HEK293 (cell line): ENCODE results near the gene MECP2.
A peak's percentile ranks its signal among the peaks of the same experiment; 100 is the strongest.
"Not testable (repeated sequence)": the region's sequence is repeated elsewhere in the genome, so short reads cannot be mapped to it uniquely, and the experiment has no call there.

Source experiments
- CTCF ChIA-PET: fragments of 350-600 bp; formaldehyde crosslinking; extraction: SDS; loops from one replicate; lab custom pipeline; 2021; ENCODE audit warnings: antibody characterized with exemption; lab: Yijun Ruan, JAX
- POLR2A ChIA-PET: fragments of 300-600 bp; formaldehyde crosslinking; extraction: SDS; loops from one replicate; lab custom pipeline; 2020; ENCODE audit warnings: antibody characterized with exemption, inconsistent platforms; lab: Yijun Ruan, JAX
- H3K27ac ChIP-seq: fragments of 200-500 bp; sonication (Bioruptor generic); 2 replicates; pipeline ENCODE4 v1.5.1; 2014; ENCODE audit warnings: low read depth, low read length, control low read depth, inconsistent platforms; ENCODE audit errors: extremely low read depth
- H3K36me3 ChIP-seq, 2 experiments: fragments of 200-500 bp in 1 of 2; sonication (Bioruptor generic) in 1 of 2; 1 replicate in 1 of 2; 2 replicates in 1 of 2; pipeline ENCODE4 v1.5.1; 2014 to 2017; ENCODE audit warnings: inconsistent platforms in 2 of 2, low read length in 2 of 2; ENCODE audit not compliant: control insufficient read depth in 2 of 2, insufficient read depth in 1 of 2
- H3K4me1 ChIP-seq: fragments of 200-500 bp; sonication (Bioruptor generic); 2 replicates; pipeline ENCODE4 v1.5.1; 2014; ENCODE audit warnings: mild to moderate bottlenecking, low read length, inconsistent platforms; ENCODE audit not compliant: control insufficient read depth, insufficient read depth
- H3K4me3 ChIP-seq: 2 replicates; pipeline ENCODE4 v1.5.1; 2011; ENCODE audit warnings: low read depth, mild to moderate bottlenecking, control low read depth, low read length, moderate library complexity
- H3K9me3 ChIP-seq: fragments of 200-500 bp; sonication (Bioruptor generic); 2 replicates; pipeline ENCODE4 v1.5.1; 2014; ENCODE audit warnings: low read depth, low read length, inconsistent platforms; ENCODE audit not compliant: control insufficient read depth, insufficient read depth
- GLI2 ChIP-seq: fragments of 450-650 bp; formaldehyde crosslinking; IDR thresholded peaks from 2 replicates; pipeline ENCODE4; 2017; ENCODE audit warnings: missing biosample characterization, missing genetic modification characterization, low read depth, borderline replicate concordance
- KLF16 ChIP-seq: fragments of 450-650 bp; formaldehyde crosslinking; IDR thresholded peaks from 2 replicates; pipeline ENCODE4 v1.5.1; 2017; ENCODE audit warnings: missing biosample characterization, missing genetic modification characterization
- MEIS1 ChIP-seq: sonication (generic); formaldehyde crosslinking; IDR thresholded peaks from 2 replicates; pipeline ENCODE4 v1.8.1; 2022; ENCODE audit warnings: missing genetic modification reagents, mild to moderate bottlenecking, borderline replicate concordance
- SETDB1 ChIP-seq: IDR thresholded peaks from one replicate; pipeline ENCODE4 v1.6.1; 2017; ENCODE audit warnings: mild to moderate bottlenecking, low read length, moderate library complexity, mixed read lengths; ENCODE audit not compliant: insufficient read length
- TCF7L2 ChIP-seq: IDR thresholded peaks from 2 replicates; pipeline ENCODE4 v1.6.1; 2011; ENCODE audit warnings: low read depth, mild to moderate bottlenecking, inconsistent platforms, low read length, moderate library complexity, borderline replicate concordance
- TRIM28 ChIP-seq: IDR thresholded peaks from 2 replicates; pipeline ENCODE4 v1.6.1; 2011; ENCODE audit warnings: low read length, control low read depth, borderline replicate concordance
- ZFP69B ChIP-seq: fragments of 450-650 bp; formaldehyde crosslinking; IDR thresholded peaks from 2 replicates; pipeline ENCODE4 v1.5.1; 2016; ENCODE audit warnings: missing biosample characterization, missing genetic modification characterization
- ZNF169 ChIP-seq: fragments of 450-650 bp; formaldehyde crosslinking; IDR thresholded peaks from 2 replicates; pipeline ENCODE4 v1.5.1; 2016; ENCODE audit warnings: missing biosample characterization, missing genetic modification characterization
- ZNF239 ChIP-seq: fragments of 450-650 bp; formaldehyde crosslinking; IDR thresholded peaks from 2 replicates; pipeline ENCODE4 v1.5.1; 2016; ENCODE audit warnings: missing biosample characterization, missing genetic modification characterization
- ZNF24 ChIP-seq: fragments of 450-650 bp; formaldehyde crosslinking; IDR thresholded peaks from 2 replicates; pipeline ENCODE4 v1.5.1; 2016; ENCODE audit warnings: missing biosample characterization, missing genetic modification characterization
- ZNF266 ChIP-seq: fragments of 450-650 bp; formaldehyde crosslinking; IDR thresholded peaks from 2 replicates; pipeline ENCODE4 v1.5.1; 2016; ENCODE audit warnings: missing biosample characterization, missing genetic modification characterization, low read depth
- ZNF302 ChIP-seq: fragments of 450-650 bp; formaldehyde crosslinking; IDR thresholded peaks from 2 replicates; pipeline ENCODE4 v1.5.1; 2016; ENCODE audit warnings: missing biosample characterization, missing genetic modification characterization, low read depth
- ZNF335 ChIP-seq: fragments of 450-650 bp; formaldehyde crosslinking; conservative IDR thresholded peaks from 2 replicates; pipeline ENCODE4 v1.5.1; 2016; ENCODE audit warnings: missing biosample characterization, missing genetic modification characterization
- ZNF341 ChIP-seq: fragments of 450-650 bp; formaldehyde crosslinking; IDR thresholded peaks from 2 replicates; pipeline ENCODE4; 2016; ENCODE audit warnings: low read depth, missing biosample characterization, missing genetic modification characterization
- ZNF354C ChIP-seq: fragments of 450-650 bp; formaldehyde crosslinking; IDR thresholded peaks from 2 replicates; pipeline ENCODE4 v1.5.1; 2016; ENCODE audit warnings: missing biosample characterization, missing genetic modification characterization, low read depth, borderline replicate concordance
- ZNF561 ChIP-seq: fragments of 450-650 bp; IDR thresholded peaks from 2 replicates; pipeline ENCODE4 v1.5.1; 2018; ENCODE audit warnings: missing biosample characterization, missing genetic modification characterization, borderline replicate concordance
- ZNF626 ChIP-seq: fragments of 450-650 bp; sonication (Bioruptor Pico); formaldehyde crosslinking; IDR thresholded peaks from 2 replicates; pipeline ENCODE4 v1.5.1; 2018; ENCODE audit warnings: missing biosample characterization, missing genetic modification characterization, inconsistent platforms
- ZNF670 ChIP-seq: fragments of 450-650 bp; formaldehyde crosslinking; IDR thresholded peaks from 2 replicates; pipeline ENCODE4 v1.5.1; 2016; ENCODE audit warnings: missing biosample characterization, missing genetic modification characterization, low read depth
- TF ChIP-seq, protein P1 (sequence below): fragments of 450-650 bp; formaldehyde crosslinking; IDR thresholded peaks from 2 replicates; pipeline ENCODE4 v1.5.1; 2016; ENCODE audit warnings: missing biosample characterization, missing genetic modification characterization
- TF ChIP-seq, protein P2 (sequence below): IDR thresholded peaks from 2 replicates; pipeline ENCODE4 v1.6.1; 2011; ENCODE audit warnings: mild to moderate bottlenecking, low read depth, low read length, borderline replicate concordance
- TF ChIP-seq, protein P3 (sequence below): fragments of 450-650 bp; formaldehyde crosslinking; IDR thresholded peaks from 2 replicates; pipeline ENCODE4 v1.5.1; 2016; ENCODE audit warnings: missing biosample characterization, missing genetic modification characterization
- TF ChIP-seq, protein P4 (sequence below): fragments of 450-650 bp; formaldehyde crosslinking; IDR thresholded peaks from 2 replicates; pipeline ENCODE4 v1.5.1; 2016; ENCODE audit warnings: missing biosample characterization, missing genetic modification characterization
- TF ChIP-seq, protein P5 (sequence below): fragments of 450-650 bp; formaldehyde crosslinking; IDR thresholded peaks from 2 replicates; pipeline ENCODE4 v1.5.1; 2017; ENCODE audit warnings: missing biosample characterization, missing genetic modification characterization

MECP2 gene

DNA sequence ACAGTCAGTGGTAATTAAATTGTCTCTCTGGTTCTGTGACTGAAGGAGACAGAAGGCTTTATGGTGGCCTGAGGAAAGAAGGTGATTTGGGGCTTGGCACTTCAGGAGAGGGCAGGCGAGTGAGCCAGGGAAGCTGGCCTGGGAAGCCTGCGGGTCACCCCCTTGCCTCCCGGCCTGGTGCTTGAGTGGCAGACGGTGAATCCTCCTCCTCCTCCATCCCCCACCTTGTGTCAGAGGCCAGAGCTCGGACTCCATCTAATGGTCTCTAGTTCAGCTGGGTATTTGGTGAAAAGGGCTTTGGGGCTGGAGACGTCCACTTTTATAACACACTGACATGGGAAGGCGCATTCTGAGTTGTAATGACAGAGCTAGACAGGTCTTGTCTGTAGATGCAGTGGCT lies 116.3 kb downstream of the MECP2 start:
- no peak overlapping the region for H3K4me3 ChIP-seq
- H3K27ac ChIP-seq: no peak overlapping the region
- no peaks in the 10 kb centered on the region for H3K4me1 ChIP-seq
- no peaks in the 10 kb centered on the region for H3K9me3 ChIP-seq
- ChIA-PET CTCF (interaction anchor here (0.7 to 1.1 kb wide), 2 partner anchors 32 to 424 kb away, joined by 3 to 5 read pairs; no protein-coding TSS in a partner anchor), POLR2A (interaction anchor here (1.6 to 1.9 kb wide), 2 partner anchors 9 to 10 kb away, joined by 4 to 8 read pairs; partner anchors contain the start of genes HCFC1 and TMEM187)
- no peaks in the 10 kb centered on the region for H3K36me3 ChIP-seq
- TF ChIP-seq ZFP69B (no peak), MEIS1 (no peak), ZNF341 (tag by site-specific recombination) (no peak), ZNF626 (no peak), TRIM28 (no peak), ZNF239 (tag by site-specific recombination) (no peak), ZNF670 (tag by site-specific recombination) (no peak), ZNF266 (tag by site-specific recombination) (no peak), TCF7L2 (no peak), ZNF169 (tag by site-specific recombination) (no peak)
- TF ChIP-seq, protein P1, sequence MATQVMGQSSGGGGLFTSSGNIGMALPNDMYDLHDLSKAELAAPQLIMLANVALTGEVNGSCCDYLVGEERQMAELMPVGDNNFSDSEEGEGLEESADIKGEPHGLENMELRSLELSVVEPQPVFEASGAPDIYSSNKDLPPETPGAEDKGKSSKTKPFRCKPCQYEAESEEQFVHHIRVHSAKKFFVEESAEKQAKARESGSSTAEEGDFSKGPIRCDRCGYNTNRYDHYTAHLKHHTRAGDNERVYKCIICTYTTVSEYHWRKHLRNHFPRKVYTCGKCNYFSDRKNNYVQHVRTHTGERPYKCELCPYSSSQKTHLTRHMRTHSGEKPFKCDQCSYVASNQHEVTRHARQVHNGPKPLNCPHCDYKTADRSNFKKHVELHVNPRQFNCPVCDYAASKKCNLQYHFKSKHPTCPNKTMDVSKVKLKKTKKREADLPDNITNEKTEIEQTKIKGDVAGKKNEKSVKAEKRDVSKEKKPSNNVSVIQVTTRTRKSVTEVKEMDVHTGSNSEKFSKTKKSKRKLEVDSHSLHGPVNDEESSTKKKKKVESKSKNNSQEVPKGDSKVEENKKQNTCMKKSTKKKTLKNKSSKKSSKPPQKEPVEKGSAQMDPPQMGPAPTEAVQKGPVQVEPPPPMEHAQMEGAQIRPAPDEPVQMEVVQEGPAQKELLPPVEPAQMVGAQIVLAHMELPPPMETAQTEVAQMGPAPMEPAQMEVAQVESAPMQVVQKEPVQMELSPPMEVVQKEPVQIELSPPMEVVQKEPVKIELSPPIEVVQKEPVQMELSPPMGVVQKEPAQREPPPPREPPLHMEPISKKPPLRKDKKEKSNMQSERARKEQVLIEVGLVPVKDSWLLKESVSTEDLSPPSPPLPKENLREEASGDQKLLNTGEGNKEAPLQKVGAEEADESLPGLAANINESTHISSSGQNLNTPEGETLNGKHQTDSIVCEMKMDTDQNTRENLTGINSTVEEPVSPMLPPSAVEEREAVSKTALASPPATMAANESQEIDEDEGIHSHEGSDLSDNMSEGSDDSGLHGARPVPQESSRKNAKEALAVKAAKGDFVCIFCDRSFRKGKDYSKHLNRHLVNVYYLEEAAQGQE (tag by site-specific recombination): no peak
- TF ChIP-seq, protein P2, sequence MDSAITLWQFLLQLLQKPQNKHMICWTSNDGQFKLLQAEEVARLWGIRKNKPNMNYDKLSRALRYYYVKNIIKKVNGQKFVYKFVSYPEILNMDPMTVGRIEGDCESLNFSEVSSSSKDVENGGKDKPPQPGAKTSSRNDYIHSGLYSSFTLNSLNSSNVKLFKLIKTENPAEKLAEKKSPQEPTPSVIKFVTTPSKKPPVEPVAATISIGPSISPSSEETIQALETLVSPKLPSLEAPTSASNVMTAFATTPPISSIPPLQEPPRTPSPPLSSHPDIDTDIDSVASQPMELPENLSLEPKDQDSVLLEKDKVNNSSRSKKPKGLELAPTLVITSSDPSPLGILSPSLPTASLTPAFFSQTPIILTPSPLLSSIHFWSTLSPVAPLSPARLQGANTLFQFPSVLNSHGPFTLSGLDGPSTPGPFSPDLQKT: no peak

DNA sequence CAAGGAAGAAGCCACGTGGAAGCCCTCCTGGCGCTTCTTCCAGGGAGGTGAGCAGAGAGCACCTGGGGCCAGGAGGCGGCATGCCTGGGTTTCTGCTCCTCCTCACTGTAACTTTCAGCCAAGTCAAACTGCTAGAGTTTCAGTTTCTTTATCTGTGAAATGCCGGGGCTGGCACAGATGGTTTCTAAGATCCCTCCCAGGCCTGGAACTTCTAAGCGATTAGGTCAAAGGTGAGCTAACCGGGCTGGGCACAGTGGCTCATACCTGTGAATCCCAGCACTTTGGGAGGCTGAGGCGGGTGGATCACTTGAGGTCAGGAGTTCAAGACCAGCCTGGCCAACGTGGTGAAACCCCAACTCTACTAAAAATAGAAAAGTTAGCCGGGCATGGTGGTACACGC lies 117.1 kb downstream of the MECP2 start:
- H3K36me3 ChIP-seq, H3K4me1 ChIP-seq, H3K27ac ChIP-seq, CTCF ChIA-PET, H3K9me3 ChIP-seq, H3K4me3 ChIP-seq: not testable (repeated sequence)
- POLR2A ChIA-PET: interaction anchor here (0.6 to 1.9 kb wide), 3 partner anchors 8 to 109 kb away, joined by 4 to 9 read pairs (median 8); partner anchors contain the start of genes HCFC1 and TMEM187

DNA sequence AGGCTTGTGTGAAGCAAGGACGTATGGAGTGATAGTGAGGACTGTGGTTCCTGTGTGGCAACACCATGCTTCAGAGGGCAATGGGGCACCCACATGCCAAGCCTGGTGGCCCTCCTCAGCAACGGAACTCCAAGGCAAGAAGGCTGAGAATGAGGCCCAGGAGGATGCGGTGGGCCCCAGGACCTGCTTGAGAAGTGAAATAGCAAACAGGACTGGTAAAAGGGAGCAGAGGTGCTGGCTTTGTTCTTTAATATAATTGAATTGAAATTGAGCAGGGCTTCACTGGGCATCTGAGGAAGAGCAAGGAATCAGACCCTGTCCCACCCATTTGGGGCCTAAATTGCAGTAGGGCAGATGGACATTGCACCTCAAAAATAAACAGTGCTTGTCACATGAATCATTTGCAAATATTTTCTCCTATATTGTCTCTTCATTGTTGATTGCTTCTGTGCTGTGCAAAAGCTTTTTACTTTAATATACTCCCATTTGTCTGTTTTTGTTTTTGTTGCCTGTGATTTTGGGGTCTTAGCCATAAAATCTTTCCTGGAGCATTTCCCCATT lies 122.7 kb downstream of the MECP2 start:
- Histone ChIP-seq H3K36me3 (no peaks in the 10 kb centered on the region), H3K27ac (no peak overlapping the region), H3K9me3 (no peaks in the 10 kb centered on the region), H3K4me3 (no peak overlapping the region), H3K4me1 (peaks cover 6% of the 10 kb centered on the region; the same call in 1 of the 2 replicates)
- TF ChIP-seq SETDB1: no peak
- TF ChIP-seq ZNF302 (tag by site-specific recombination): no peak
- peak; percentile 53; the same call in 1 of the 2 replicates for TF ChIP-seq ZFP69B
- TF ChIP-seq GLI2 (tag by site-specific recombination): no peak
- no peak for TF ChIP-seq ZNF354C (tag by site-specific recombination)
- no peak for TF ChIP-seq ZNF335
- no peak for TF ChIP-seq ZNF561 (tag by site-specific recombination)
- TF ChIP-seq, protein P3, sequence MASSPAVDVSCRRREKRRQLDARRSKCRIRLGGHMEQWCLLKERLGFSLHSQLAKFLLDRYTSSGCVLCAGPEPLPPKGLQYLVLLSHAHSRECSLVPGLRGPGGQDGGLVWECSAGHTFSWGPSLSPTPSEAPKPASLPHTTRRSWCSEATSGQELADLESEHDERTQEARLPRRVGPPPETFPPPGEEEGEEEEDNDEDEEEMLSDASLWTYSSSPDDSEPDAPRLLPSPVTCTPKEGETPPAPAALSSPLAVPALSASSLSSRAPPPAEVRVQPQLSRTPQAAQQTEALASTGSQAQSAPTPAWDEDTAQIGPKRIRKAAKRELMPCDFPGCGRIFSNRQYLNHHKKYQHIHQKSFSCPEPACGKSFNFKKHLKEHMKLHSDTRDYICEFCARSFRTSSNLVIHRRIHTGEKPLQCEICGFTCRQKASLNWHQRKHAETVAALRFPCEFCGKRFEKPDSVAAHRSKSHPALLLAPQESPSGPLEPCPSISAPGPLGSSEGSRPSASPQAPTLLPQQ (tag by site-specific recombination): peak; percentile 61
- TF ChIP-seq, protein P4, sequence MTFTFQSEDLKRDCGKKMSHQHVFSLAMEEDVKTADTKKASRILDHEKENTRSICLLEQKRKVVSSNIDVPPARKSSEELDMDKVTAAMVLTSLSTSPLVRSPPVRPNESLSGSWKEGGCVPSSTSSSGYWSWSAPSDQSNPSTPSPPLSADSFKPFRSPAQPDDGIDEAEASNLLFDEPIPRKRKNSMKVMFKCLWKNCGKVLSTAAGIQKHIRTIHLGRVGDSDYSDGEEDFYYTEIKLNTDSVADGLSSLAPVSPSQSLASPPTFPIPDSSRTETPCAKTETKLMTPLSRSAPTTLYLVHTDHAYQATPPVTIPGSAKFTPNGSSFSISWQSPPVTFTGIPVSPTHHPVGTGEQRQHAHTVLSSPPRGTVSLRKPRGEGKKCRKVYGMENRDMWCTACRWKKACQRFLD (tag by site-specific recombination): no peak
- TF ChIP-seq, protein P5, sequence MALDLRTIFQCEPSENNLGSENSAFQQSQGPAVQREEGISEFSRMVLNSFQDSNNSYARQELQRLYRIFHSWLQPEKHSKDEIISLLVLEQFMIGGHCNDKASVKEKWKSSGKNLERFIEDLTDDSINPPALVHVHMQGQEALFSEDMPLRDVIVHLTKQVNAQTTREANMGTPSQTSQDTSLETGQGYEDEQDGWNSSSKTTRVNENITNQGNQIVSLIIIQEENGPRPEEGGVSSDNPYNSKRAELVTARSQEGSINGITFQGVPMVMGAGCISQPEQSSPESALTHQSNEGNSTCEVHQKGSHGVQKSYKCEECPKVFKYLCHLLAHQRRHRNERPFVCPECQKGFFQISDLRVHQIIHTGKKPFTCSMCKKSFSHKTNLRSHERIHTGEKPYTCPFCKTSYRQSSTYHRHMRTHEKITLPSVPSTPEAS (tag by site-specific recombination): no peak
- TF ChIP-seq KLF16 (tag by site-specific recombination): no peak
- TF ChIP-seq ZNF24: no peak
- CTCF ChIA-PET: interaction anchor here (0.6 to 2.2 kb wide), 2 partner anchors 28 to 366 kb away, joined by 5 to 6 read pairs; no protein-coding TSS in a partner anchor
- POLR2A ChIA-PET: interaction anchor here (1.7 kb wide), 1 partner anchor 46 kb away, joined by 10 read pairs; no protein-coding TSS in a partner anchor
